Colonic mucosa (tissue), 4 donors: ENCODE results near the gene CEP78. TPM values are rescaled to one million over a fixed set of nuclear protein-coding genes. Genes with fewer than 3 reads are reported as not detected.

Source experiments
- DNase-seq: peaks from one replicate; pipeline ENCODE4 v3.0.0-alpha.2; 2020
- H3K27ac ChIP-seq: fragments of 200-600 bp; one replicate; pipeline ENCODE4 v1.8.0; 2021
- H3K27me3 ChIP-seq: fragments of 200-600 bp; one replicate; pipeline ENCODE4 v1.8.0; 2021
- H3K36me3 ChIP-seq: fragments of 200-600 bp; one replicate; pipeline ENCODE4 v1.8.0; 2021
- H3K4me1 ChIP-seq: fragments of 200-600 bp; one replicate; pipeline ENCODE4 v1.8.0; 2021; ENCODE audit warnings: mild to moderate bottlenecking
- H3K4me3 ChIP-seq: fragments of 200-600 bp; one replicate; pipeline ENCODE4 v1.8.0; 2021
- H3K9ac ChIP-seq, 2 donors: one replicate each; pipeline ENCODE4 v1.7.0; 2013; ENCODE audit warnings: control low read depth in 2 of 2, low read depth in 2 of 2, low read length in 2 of 2
- H3K9me3 ChIP-seq: fragments of 200-600 bp; one replicate; pipeline ENCODE4 v1.8.0; 2021
- CTCF ChIP-seq: fragments of 200-600 bp; IDR thresholded peaks from one replicate; pipeline ENCODE4 v1.8.0; 2022; ENCODE audit warnings: antibody characterized with exemption, mild to moderate bottlenecking
- intact Hi-C: fragments of 100-400 bp; cut with DNase I; formaldehyde crosslinking; loops from one replicate; pipeline ENCODE4 v1.14.1; 2022
- total RNA-seq, 2 donors: library from RNA; stranded (reverse); fragmentation: NEBNext Ultra II Directional in 1 of 2; extraction: Animal tissue kit (Norgen Biotek cat#: 25700) in 1 of 2; gene quantifications; one replicate each; pipeline ENCODE4 v1.2.1, GENCODE V29; 2021
- donor health status: healthy.
- donor health status: DM: no; HTN: no; CAD: no.
- donor health status: DM: no; HTN: no; CAD: no.

The CEP78 gene
- total RNA-seq, 2 donors from 2014 or later = 10.6 to 42.5 TPM

GRCh38 chr9:78210841-78211301 is 25.0 kb upstream of the CEP78 start:
- intact Hi-C loops = no loop called here
- Histone ChIP-seq H3K9ac (no peak overlapping the region), H3K4me1 (no peaks in the 10 kb centered on the region), H3K27me3 (no peaks in the 10 kb centered on the region), H3K4me3 (no peak overlapping the region), H3K9me3 (no peaks in the 10 kb centered on the region), H3K27ac (no peak overlapping the region), H3K36me3 (no peaks in the 10 kb centered on the region)
- DNase-seq = no peak
- TF ChIP-seq CTCF = no peak

GRCh38 chr9:78212868-78213267 is 23.0 kb upstream of the CEP78 start:
- Histone ChIP-seq H3K36me3 (no peaks in the 10 kb centered on the region), H3K4me3 (no peak overlapping the region), H3K9me3 (no peaks in the 10 kb centered on the region), H3K9ac (no peak overlapping the region), H3K4me1 (no peaks in the 10 kb centered on the region), H3K27ac (no peak overlapping the region), H3K27me3 (no peaks in the 10 kb centered on the region)
- intact Hi-C loops = no loop called here
- DNase-seq = no peak
- TF ChIP-seq CTCF = no peak

- H3K36me3 ChIP-seq = no peaks in the 10 kb centered on the region
- no peak for DNase-seq
- H3K9ac ChIP-seq = no peak overlapping the region
- intact Hi-C loops = no loop called here
- no peak for TF ChIP-seq CTCF
- H3K4me3 ChIP-seq = no peak overlapping the region
- no peak overlapping the region for H3K27ac ChIP-seq
- no peaks in the 10 kb centered on the region for H3K9me3 ChIP-seq
- H3K27me3 ChIP-seq = no peaks in the 10 kb centered on the region
- H3K4me1 ChIP-seq = no peaks in the 10 kb centered on the region
Observed at GRCh38 chr9:78213712-78214111, 22.2 kb upstream of the CEP78 start.

- H3K4me3 ChIP-seq = no peak overlapping the region
- intact Hi-C loops = no loop called here
- H3K4me1 ChIP-seq = no peaks in the 10 kb centered on the region
- no peak for DNase-seq
- H3K9ac ChIP-seq = no peak overlapping the region
- no peak for TF ChIP-seq CTCF
- no peaks in the 10 kb centered on the region for H3K27me3 ChIP-seq
- no peaks in the 10 kb centered on the region for H3K9me3 ChIP-seq
- no peak overlapping the region for H3K27ac ChIP-seq
- H3K36me3 ChIP-seq = no peaks in the 10 kb centered on the region
Observed at GRCh38 chr9:78214492-78214891, 21.4 kb upstream of the CEP78 start.

- intact Hi-C loops = no loop called here
- Histone ChIP-seq H3K9ac (no peak overlapping the region), H3K9me3 (no peaks in the 10 kb centered on the region), H3K4me3 (no peak overlapping the region), H3K27ac (no peak overlapping the region), H3K4me1 (no peaks in the 10 kb centered on the region), H3K27me3 (no peaks in the 10 kb centered on the region), H3K36me3 (no peaks in the 10 kb centered on the region)
- no peak for DNase-seq
- TF ChIP-seq CTCF = no peak
Observed at GRCh38 chr9:78215706-78216105, 20.2 kb upstream of the CEP78 start.

GRCh38 chr9:78218890-78219289 is 17.0 kb upstream of the CEP78 start:
- no peak for DNase-seq
- no peak for TF ChIP-seq CTCF
- no peaks in the 10 kb centered on the region for H3K36me3 ChIP-seq
- H3K4me1 ChIP-seq = no peaks in the 10 kb centered on the region
- H3K4me3 ChIP-seq = no peak overlapping the region
- no peaks in the 10 kb centered on the region for H3K9me3 ChIP-seq
- no peak overlapping the region for H3K27ac ChIP-seq
- no peak overlapping the region for H3K9ac ChIP-seq
- H3K27me3 ChIP-seq = no peaks in the 10 kb centered on the region
- intact Hi-C loops = no loop called here
